PFSK-1 (cell line): ENCODE results near the gene CCDC89.
A peak's percentile ranks its signal among the peaks of the same experiment; 100 is the strongest.

ENCODE experiments used
- FOXP2 ChIP-seq: optimal IDR thresholded peaks from 2 replicates; pipeline ENCODE3; 2011; ENCODE audit warnings: borderline replicate concordance, control low read depth, inconsistent platforms; ENCODE audit not compliant: insufficient read depth; ENCODE audit errors: extremely low read length, extremely low read depth
- POLR2AphosphoS5 ChIP-seq: IDR thresholded peaks from 2 replicates; pipeline ENCODE4 v1.6.1; 2012; ENCODE audit warnings: low read depth, mild to moderate bottlenecking, control low read depth, low read length, moderate library complexity
- REST ChIP-seq, 2 experiments: IDR thresholded peaks; 2 replicates each; pipeline versions ENCODE4 v1.6.1 to v1.8.0; 2011 to 2012; ENCODE audit warnings: low read depth in 2 of 2, low read length in 2 of 2, control low read depth in 1 of 2, inconsistent platforms in 1 of 2, mild to moderate bottlenecking in 1 of 2, moderate library complexity in 1 of 2; ENCODE audit not compliant: insufficient read depth in 1 of 2
- SIN3A ChIP-seq: IDR thresholded peaks from 2 replicates; pipeline ENCODE4 v1.6.1; 2012; ENCODE audit warnings: mild to moderate bottlenecking, low read length, moderate library complexity, borderline replicate concordance; ENCODE audit not compliant: insufficient read depth
- TAF1 ChIP-seq: IDR thresholded peaks from 2 replicates; pipeline ENCODE4 v1.6.1; 2012; ENCODE audit warnings: low read length, control low read depth, borderline replicate concordance; ENCODE audit not compliant: insufficient read depth

CCDC89 gene

GRCh38 chr11:85647604-85648299 lies 38.2 kb downstream of the CCDC89 start, which contains the start of gene TMEM126A:
TSS of gene TMEM126A (plus strand) at chr11:85647967. CDS start at chr11:85650256, 2,289 bp downstream.
- TF ChIP-seq POLR2AphosphoS5 (peak; percentile 93), FOXP2 (peak; percentile 47), REST (IDR thresholded peaks at IDR 0.05; ENCODE audit: insufficient read depth in 1 of 2, low read depth in 2 of 2, low read length in 2 of 2) (no peak), TAF1 (peak; percentile 83), SIN3A (no peak)

GRCh38 chr11:85647078-85647477 lies 38.9 kb downstream of the CCDC89 start:
- no peak for TF ChIP-seq TAF1
- TF ChIP-seq POLR2AphosphoS5, result no peak
- no peak for TF ChIP-seq SIN3A
- TF ChIP-seq FOXP2, result no peak
- TF ChIP-seq REST (IDR thresholded peaks at IDR 0.05; ENCODE audit: insufficient read depth in 1 of 2, low read depth in 2 of 2, low read length in 2 of 2), result no peak

GRCh38 chr11:85643191-85643614 lies 42.8 kb downstream of the CCDC89 start:
- TF ChIP-seq REST (IDR thresholded peaks at IDR 0.05; ENCODE audit: insufficient read depth in 1 of 2, low read depth in 2 of 2, low read length in 2 of 2), result no peak
- no peak for TF ChIP-seq TAF1
- TF ChIP-seq POLR2AphosphoS5, result no peak
- TF ChIP-seq FOXP2, result no peak
- TF ChIP-seq SIN3A, result no peak

- TF ChIP-seq SIN3A, result no peak
- TF ChIP-seq TAF1, result no peak
- no peak for TF ChIP-seq REST (IDR thresholded peaks at IDR 0.05; ENCODE audit: insufficient read depth in 1 of 2, low read depth in 2 of 2, low read length in 2 of 2)
- TF ChIP-seq FOXP2, result no peak
- TF ChIP-seq POLR2AphosphoS5, result no peak
Measured at GRCh38 chr11:85634747-85635146, 51.2 kb downstream of the CCDC89 start.
